Heart left ventricle (tissue), 16 donors: ENCODE measurements around the gene ATXN7. TPM values are rescaled to one million over a fixed set of nuclear protein-coding genes. Genes with fewer than 3 reads are reported as not detected.
A peak's percentile ranks its signal among the peaks of the same experiment; 100 is the strongest.

ENCODE experiments used
- ATAC-seq, 4 donors: fragments of 200-7000 bp; cut with Tn5 transposase; one replicate each; pipeline ENCODE4 v1.9.1; 2020 to 2022; ENCODE audit warnings: moderate library complexity in 4 of 4, mild to moderate bottlenecking in 3 of 4, moderate number of reproducible peaks in 1 of 4
- DNase-seq, 5 donors: peaks; one replicate each; pipeline ENCODE4 v3.0.0-alpha.2; 2020
- H3K27ac ChIP-seq, 12 donors: fragments of 200-600 bp; sonication (generic) in 4 of 12; one replicate each; pipeline versions ENCODE4 v1.5.0 to v1.8.0; 2016 to 2022; ENCODE audit warnings: mild to moderate bottlenecking in 2 of 12
- H3K27me3 ChIP-seq, 9 donors: fragments of 200-600 bp; sonication (generic) in 2 of 9; one replicate each; pipeline versions ENCODE4 v1.5.1 to v1.8.0; 2016 to 2022; ENCODE audit warnings: mild to moderate bottlenecking in 3 of 9
- H3K36me3 ChIP-seq, 9 donors: fragments of 200-600 bp; sonication (generic) in 2 of 9; one replicate each; pipeline versions ENCODE4 v1.5.0 to v1.8.0; 2018 to 2022; ENCODE audit warnings: mild to moderate bottlenecking in 2 of 9
- H3K4me1 ChIP-seq, 12 donors: fragments of 200-600 bp; sonication (generic) in 4 of 12; one replicate each; pipeline versions ENCODE4 v1.5.0 to v1.8.0; 2016 to 2022; ENCODE audit warnings: mild to moderate bottlenecking in 3 of 12
- H3K4me3 ChIP-seq, 12 donors: fragments of 200-600 bp; sonication (generic) in 4 of 12; one replicate each; pipeline versions ENCODE4 v1.5.0 to v1.8.0; 2017 to 2022; ENCODE audit warnings: mild to moderate bottlenecking in 9 of 12, moderate library complexity in 4 of 12
- H3K9me3 ChIP-seq, 12 donors: fragments of 200-600 bp; sonication (generic) in 4 of 12; one replicate each; pipeline versions ENCODE4 v1.5.0 to v1.8.0; 2016 to 2022; ENCODE audit warnings: mild to moderate bottlenecking in 1 of 12
- CTCF ChIP-seq, 12 donors: fragments of 200-600 bp; sonication (generic) in 4 of 12; IDR thresholded peaks; one replicate each; pipeline versions ENCODE4 v1.5.0 to v1.8.0; 2018 to 2022; ENCODE audit warnings: antibody characterized with exemption in 12 of 12, mild to moderate bottlenecking in 5 of 12
- POLR2A ChIP-seq, 2 donors: fragments of 450-650 bp; IDR thresholded peaks; one replicate each; pipeline ENCODE4 v1.6.1; 2017; ENCODE audit warnings: antibody characterized with exemption in 2 of 2, mild to moderate bottlenecking in 2 of 2, moderate library complexity in 2 of 2
- WGBS, 4 donors: extraction: QIAGEN DNeasy Blood & Tissue Kit in 2 of 4; methylation state at CpG; one replicate each; pipeline versions ENCODE4 v1.1.5 to v1.1.7; 2013 to 2018; 5-methylcytosine and 5-hydroxymethylcytosine counted together
- intact Hi-C, 10 donors: fragments of 100-400 bp; cut with DNase I; formaldehyde crosslinking; loops; one replicate each; pipeline versions ENCODE4 v1.11.1 to v1.14.2; 2022
- polyA plus RNA-seq, 2 donors: library from polyadenylated mRNA; stranded (reverse); fragments of 200-250 nt; gene quantifications; one replicate each; pipeline ENCODE4 v1.2.3, GENCODE V29; 2013
- total RNA-seq, 9 donors: library from RNA; depleted of rRNA in 2 of 9; stranded (reverse); fragments of >200 nt in 2 of 9; fragmentation: NEBNext Ultra II Directional in 3 of 9; extraction: Animal tissue kit (Norgen Biotek cat#: 25700) in 3 of 9; gene quantifications; one replicate each; pipeline versions ENCODE4 v1.1.0 to v1.2.4, GENCODE V29; 2016 to 2023
- donor health status: ischemic (EF 13 %, LVEDD 7.1; RV severe dilation, severe dysfunction).
- donor health status: healthy with polysubstance abuse.
- donor health status: DM: no; HTN: yes; CAD: no.
- donor health status: DM: no; HTN: no; CAD: no.
- donor health status: ischemic (EF 25% LVEDD 6.9; RV normal size, moderate dysfunction).
- donor health status: ischemic (EF 25% LVEDD 5.7; RV mildly dilated, moderate dysfunction).
- donor health status: healthy.
- donor health status: DM: yes; HTN: yes; CAD: no.
- donor health status: ischemic (EF 35%, LVEDD 5.7; RV mildly dilated, moderate dysfunction).
- donor health status: nonischemic (EF 11% LVEDD 7.7; RV severe dilation, severe dysfunction).
- donor health status: DM: yes; HTN: yes; CAD: no.
- donor health status: PGD.
- donor health status: ischemic (EF 29% LVEDD 5.4; RV normal size, mild dysfunction).
- donor health status: nonischemic (EF 23%, LVEDD 6.1; RV moderate dilation, normal function).

The ATXN7 gene
- total and polyA plus RNA-seq, 11 donors = 4.5 to 31.4 (median 16.7) TPM

DNA sequence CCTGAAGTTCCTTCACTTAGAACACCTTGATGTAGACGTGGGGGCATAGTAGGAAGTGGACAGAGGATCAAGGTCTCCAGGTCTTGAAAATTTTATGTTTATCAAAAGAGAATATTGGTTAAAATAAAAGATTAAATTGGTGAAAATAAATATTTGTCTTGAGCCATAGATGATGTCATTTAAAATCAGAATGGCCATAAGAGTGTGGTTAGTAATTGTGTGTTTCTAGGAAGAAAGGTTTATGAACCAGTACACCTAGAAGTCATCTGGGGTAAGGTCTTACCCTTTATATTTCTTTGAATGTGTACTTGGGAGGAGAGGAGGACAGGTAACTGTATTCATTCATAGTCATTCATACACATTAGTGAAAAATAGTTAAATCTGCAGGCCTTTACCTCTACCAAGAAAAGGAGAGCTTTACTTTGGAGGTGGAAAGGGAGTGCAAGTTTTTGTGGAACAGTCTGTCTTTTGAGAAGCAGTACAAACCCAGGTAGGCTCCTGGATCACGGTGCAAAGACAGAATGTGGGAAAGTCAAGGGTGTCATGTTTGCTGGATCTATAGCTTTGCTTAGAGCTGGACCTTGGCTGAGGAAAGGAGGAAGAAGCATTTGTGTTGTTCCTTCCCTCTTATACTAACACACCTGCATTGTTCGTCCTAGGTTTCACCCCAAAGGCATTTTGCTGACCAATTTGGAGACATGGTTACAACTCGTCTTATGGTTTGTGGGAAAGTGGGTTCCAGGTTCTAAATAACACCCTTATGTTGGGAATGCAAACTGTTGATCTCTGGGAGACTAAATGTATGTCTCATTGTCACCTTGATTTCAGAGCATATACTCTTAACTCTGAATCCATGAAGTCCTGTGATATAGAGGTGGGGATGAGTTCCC lies 42.3 kb downstream of the ATXN7 start:
- H3K4me1 ChIP-seq = peaks cover 0 to 28% (median 10%) of the 10 kb centered on the region in 12 donors
- peaks cover 0 to 22% (median 0%) of the 10 kb centered on the region in 9 donors for H3K36me3 ChIP-seq
- ATAC-seq (no peak), DNase-seq (no peak)
- 94% methylated on average over 4 of the region's 4 CpGs for WGBS, 4 donors
- no peaks in the 10 kb centered on the region for H3K9me3 ChIP-seq
- H3K4me3 ChIP-seq = no peak overlapping the region
- no peak overlapping the region for H3K27ac ChIP-seq
- intact Hi-C loops = no loop called here
- no peaks in the 10 kb centered on the region for H3K27me3 ChIP-seq
- TF ChIP-seq CTCF (IDR thresholded peaks at IDR 0.05) (no peak), POLR2A (IDR thresholded peaks at IDR 0.05) (no peak)

- no peak for DNase-seq
- 44 to 59% (median 54%) methylated on average over 2 of the region's 2 CpGs for WGBS, 4 donors
- no peak overlapping the region for H3K4me3 ChIP-seq
- H3K27me3 ChIP-seq = no peaks in the 10 kb centered on the region
- intact Hi-C loops = no loop called here
- peaks cover 0 to 36% (median 18%) of the 10 kb centered on the region in 12 donors for H3K4me1 ChIP-seq
- TF ChIP-seq POLR2A (IDR thresholded peaks at IDR 0.05) = no peak
- TF ChIP-seq CTCF (IDR thresholded peaks at IDR 0.05) = peak in 7 of 12 donors; percentile 7 to 52 (median 29)
- peaks cover 0 to 20% (median 0%) of the 10 kb centered on the region in 9 donors for H3K36me3 ChIP-seq
- peak overlapping the region in 3 of 12 donors; percentile 0 to 17 (median 8) for H3K27ac ChIP-seq
- H3K9me3 ChIP-seq = no peaks in the 10 kb centered on the region
- no peak for ATAC-seq
Observed at GRCh38 chr3:63908081-63908736, 44.5 kb downstream of the ATXN7 start.

GRCh38 chr3:63908776-63909175 lies 45.1 kb downstream of the ATXN7 start:
- DNase-seq (no peak), ATAC-seq (no peak)
- peaks cover 0 to 15% (median 0%) of the 10 kb centered on the region in 9 donors for H3K36me3 ChIP-seq
- intact Hi-C loops = no loop called here
- WGBS, 4 donors = 84 to 90% (median 86%) methylated on average over 1 of the region's 1 CpG
- H3K4me3 ChIP-seq = no peak overlapping the region
- H3K27me3 ChIP-seq = no peaks in the 10 kb centered on the region
- peaks cover under 1 to 42% (median 24%) of the 10 kb centered on the region in 12 donors for H3K4me1 ChIP-seq
- peak overlapping the region in 2 of 12 donors; percentile 8 to 17 for H3K27ac ChIP-seq
- no peak for TF ChIP-seq POLR2A (IDR thresholded peaks at IDR 0.05)
- TF ChIP-seq CTCF (IDR thresholded peaks at IDR 0.05) = no peak
- H3K9me3 ChIP-seq = no peaks in the 10 kb centered on the region

- Histone ChIP-seq H3K9me3 (no peaks in the 10 kb centered on the region), H3K36me3 (peaks cover 0 to 11% (median 0%) of the 10 kb centered on the region in 9 donors), H3K27ac (no peak overlapping the region), H3K4me1 (peaks cover 2 to 49% (median 27%) of the 10 kb centered on the region in 12 donors), H3K4me3 (no peak overlapping the region), H3K27me3 (no peaks in the 10 kb centered on the region)
- intact Hi-C loops = no loop called here
- DNase-seq = no peak
- no peak for ATAC-seq
- WGBS, 4 donors = 75 to 82% (median 78%) methylated on average over 2 of the region's 2 CpGs
- TF ChIP-seq CTCF (IDR thresholded peaks at IDR 0.05) (no peak), POLR2A (IDR thresholded peaks at IDR 0.05) (no peak)
Observed at GRCh38 chr3:63909431-63909830, 45.8 kb downstream of the ATXN7 start.
